Stimulated activated CD4-positive, alpha-beta T cell treated with anti-CD3 and anti-CD28 coated beads, Interleukin-4, amount 100 ng/mL, for 48 hours (primary cell): ENCODE measurements around the gene TRPM5.
A peak's percentile ranks its signal among the peaks of the same experiment; 100 is the strongest.

ENCODE experiments used
- DNase-seq, 2 donors: peaks; one replicate each; pipeline ENCODE4 v3.0.0-alpha.2; 2020; ENCODE audit warnings: low read depth in 2 of 2

TRPM5 gene

DNA sequence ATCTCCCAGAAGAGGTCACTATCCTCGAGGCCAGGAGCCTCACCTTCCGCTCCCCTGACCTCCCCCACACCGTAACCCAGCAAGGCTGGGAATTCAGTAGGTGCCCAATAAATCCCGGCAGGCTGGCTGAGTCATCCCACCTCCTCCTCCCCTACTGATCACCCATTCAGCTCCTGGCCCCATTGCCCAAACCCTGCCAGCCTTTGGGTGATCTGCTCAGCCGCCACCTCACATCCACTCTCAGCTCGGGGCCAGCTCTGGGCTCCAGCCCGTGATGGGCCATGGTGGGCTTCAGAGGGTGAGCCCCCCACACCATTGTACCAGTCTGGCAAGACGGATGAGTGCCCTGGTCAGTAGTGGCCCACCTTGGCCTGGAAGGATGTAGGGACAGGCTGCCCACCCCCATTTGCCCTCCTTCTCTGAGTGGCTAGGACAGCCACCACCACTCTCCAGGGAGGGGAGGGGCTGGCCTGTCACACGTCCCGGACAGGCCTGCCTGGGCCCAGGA, 8.2 kb downstream of the TRPM5 start:
- no peak for DNase-seq

DNA sequence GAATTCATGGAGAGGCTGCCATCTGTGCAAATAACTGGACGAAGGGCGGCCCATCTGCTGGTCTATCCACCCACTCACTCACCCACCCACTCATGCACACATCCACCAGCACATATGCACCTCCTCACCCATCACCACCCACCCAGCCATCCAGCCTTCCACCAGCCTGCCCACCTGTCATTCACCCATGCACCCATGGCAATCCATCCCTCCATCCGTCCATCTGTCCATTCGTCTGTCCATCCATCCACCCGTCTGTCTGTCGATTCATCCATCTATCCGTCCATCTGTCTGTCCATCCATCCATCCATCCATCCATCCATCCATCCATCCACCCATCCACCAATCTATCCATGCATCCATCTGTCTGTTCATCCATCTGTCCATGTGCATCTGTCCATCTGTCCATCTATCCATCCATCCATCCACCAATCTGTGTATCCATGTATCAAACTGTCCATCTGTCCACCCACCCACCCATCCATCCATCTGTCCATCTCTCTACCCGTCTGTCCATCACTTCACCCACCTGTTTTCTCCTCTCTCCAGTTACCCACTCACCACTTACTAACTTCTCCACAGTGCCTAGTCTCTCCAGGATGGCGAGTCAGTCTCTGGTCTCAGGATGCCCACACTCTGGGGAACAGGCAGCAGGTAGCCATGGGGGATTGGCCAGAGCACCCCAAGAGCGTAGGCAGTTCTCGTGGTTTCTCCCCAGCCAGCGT, 8.9 kb downstream of the TRPM5 start:
- DNase-seq, result no peak

DNA sequence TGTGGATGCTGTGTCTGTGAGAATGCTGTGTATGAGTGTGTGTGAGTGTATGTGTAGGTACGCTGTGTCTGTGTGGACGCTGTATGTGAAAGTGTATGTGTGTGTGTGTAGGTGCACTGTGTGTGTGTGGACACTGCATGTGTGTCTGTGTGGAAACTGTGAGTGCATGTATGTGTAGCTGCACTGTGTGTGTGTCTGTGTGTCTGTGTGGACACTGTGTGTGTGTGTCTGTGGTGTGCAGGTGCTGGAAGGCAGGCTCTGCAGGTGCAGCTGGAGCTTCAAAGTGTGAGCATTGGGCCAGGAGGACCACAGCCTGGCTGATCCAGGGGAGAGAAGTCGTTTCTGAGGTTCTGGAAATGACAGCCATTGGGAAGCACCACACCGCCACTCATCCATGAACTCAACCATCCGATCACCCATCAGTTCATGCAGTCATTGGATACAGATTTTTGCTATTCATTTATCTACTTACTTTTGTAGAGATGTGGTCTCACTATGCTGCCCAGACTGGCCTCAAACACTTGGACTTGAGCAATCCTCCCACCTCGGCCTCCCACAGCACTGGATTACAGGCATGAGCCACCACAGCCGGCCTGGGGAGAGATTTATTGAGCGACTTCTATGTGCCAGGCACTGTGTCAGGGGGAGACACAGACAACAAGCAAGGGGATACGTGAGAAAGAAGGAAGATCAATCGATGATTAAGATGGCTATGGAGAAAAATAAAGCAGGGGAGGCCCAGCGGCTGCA, 9.6 kb downstream of the TRPM5 start:
- DNase-seq, result no peak

GRCh38 chr11:2434008-2434407, 10.3 kb downstream of the TRPM5 start:
- DNase-seq, result no peak

DNA sequence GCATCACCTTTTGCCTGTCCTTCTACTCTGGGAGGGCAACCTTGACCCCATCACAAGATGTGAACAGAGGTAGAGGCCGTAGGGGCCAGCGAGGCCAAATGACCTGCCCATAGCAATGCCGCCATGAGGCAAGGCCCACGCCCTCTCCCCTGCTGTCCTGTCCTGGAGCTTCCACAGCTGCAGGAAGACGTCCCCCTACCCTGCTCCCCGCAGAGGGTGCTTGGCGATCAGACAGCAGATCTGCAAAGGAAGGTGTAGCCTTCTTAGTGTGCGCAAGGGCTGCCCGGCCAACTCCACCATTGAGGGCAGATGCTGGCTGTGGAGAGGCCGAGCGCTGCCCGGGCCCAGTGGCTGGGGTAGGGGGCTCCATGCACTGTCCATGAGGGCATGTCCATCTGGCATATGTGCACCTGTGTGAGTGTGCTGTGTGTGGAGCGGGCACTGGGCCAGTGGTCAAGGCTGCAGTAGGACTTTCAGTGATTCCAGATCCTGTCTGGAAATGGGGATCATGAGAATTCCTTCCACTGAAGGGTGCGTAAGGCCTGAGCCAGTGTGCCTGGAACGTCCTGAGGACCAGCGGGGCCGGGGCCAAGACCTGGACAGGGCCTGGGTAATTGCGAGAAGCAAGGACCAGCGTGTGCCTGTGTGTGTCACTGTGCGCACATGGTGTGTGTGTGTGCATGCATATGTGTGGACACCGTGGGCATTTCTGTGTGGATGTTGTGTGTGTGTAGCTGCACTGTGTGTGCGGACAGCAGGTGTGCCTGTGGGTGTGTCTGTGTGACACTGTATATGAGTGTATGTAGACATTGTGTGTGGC, 11.0 kb downstream of the TRPM5 start:
- DNase-seq, result no peak

- DNase-seq, result no peak
Measured at GRCh38 chr11:2432628-2433071, 11.7 kb downstream of the TRPM5 start.

- no peak for DNase-seq
Measured at GRCh38 chr11:2432171-2432621, 12.1 kb downstream of the TRPM5 start.

- no peak for DNase-seq
Measured at GRCh38 chr11:2431395-2431794, 12.9 kb downstream of the TRPM5 start.

GRCh38 chr11:2428322-2428795, 16.0 kb downstream of the TRPM5 start:
- DNase-seq, result peak; percentile 81 to 90

DNA sequence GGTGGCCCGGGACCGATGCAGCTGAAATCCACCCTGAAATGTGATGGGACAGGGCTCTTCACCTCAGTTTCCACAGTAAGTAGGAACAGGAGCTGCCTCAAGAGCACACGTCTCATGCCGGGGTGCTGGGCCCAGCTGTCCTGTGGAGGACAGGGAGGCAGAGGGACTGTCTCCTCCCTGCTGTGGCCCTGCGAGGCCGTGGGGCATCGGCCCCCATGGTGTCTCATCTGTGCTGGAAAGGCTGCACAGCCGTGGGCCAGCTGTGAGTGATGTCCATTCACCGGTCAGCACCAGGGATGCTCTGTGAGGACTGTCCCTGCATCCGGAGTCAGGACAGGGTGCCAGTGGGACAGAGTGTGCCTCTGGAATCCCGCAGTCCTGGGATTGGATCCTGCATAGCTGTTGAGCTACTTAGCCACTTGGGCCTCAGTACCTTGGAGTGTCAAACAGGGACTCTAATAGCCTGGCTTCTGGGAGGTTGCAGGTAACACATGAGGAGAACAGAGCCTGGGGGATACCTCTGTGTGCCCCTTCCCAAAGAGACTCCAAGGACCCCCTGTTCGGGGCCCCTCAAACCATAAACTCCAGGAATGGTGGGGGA, 16.5 kb downstream of the TRPM5 start:
- no peak for DNase-seq

- DNase-seq, result no peak
Measured at GRCh38 chr11:2426826-2427521, 17.3 kb downstream of the TRPM5 start.

- no peak for DNase-seq
Measured at GRCh38 chr11:2426221-2426620, 18.1 kb downstream of the TRPM5 start.

DNA sequence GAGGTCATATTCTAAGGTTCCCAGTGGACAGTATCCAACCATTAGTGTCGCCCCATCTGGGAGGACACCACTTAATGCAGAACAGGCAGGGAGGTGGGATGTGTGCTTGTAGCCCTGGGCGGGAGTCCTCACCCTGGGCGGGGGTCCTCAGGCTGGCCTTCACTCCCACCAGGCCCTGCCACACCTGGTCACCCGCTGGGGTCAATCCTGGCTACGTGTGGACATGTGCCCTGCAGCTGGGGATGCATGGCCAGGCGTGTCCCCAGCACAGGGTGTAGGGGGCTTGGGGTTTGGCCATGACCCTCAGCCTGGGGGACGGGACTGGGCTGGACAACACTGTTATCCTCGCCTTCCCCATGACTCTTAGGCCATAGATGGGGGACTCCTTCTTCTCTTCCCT, 18.8 kb downstream of the TRPM5 start:
- no peak for DNase-seq

DNA sequence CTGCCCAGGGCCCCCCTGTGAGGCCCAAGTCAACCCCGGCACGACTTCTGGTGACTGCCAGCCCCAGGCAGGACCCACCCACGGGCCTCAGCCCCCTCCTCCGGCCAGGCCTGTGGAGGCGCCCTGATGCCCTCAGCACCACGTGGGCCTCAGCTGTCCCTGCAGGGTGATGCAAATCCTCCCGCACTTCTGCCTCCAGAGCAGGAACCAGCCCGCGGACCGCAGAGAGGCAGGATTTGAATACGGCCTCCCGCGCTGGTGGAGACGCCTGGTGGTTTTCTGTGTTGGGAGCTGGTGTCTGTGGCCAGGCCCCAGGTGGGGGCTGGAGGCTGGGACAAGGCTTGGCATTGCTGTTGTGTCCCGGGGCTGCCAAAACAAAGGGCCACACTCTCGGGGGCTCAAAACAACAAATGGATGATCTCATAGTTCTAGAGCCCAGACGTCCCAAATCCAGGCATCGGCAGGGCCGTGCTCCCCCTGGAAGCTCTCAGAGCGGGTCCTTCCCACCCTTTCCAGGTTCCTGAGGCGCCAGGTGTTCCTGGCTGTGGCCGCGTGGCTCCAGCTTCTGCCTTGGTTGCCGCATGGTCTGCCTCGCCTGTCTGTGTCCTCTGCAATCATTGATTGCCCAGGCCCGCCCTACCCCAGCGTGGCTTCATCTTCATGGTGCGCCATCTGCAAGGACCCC, 19.4 kb downstream of the TRPM5 start:
- DNase-seq, result no peak

DNA sequence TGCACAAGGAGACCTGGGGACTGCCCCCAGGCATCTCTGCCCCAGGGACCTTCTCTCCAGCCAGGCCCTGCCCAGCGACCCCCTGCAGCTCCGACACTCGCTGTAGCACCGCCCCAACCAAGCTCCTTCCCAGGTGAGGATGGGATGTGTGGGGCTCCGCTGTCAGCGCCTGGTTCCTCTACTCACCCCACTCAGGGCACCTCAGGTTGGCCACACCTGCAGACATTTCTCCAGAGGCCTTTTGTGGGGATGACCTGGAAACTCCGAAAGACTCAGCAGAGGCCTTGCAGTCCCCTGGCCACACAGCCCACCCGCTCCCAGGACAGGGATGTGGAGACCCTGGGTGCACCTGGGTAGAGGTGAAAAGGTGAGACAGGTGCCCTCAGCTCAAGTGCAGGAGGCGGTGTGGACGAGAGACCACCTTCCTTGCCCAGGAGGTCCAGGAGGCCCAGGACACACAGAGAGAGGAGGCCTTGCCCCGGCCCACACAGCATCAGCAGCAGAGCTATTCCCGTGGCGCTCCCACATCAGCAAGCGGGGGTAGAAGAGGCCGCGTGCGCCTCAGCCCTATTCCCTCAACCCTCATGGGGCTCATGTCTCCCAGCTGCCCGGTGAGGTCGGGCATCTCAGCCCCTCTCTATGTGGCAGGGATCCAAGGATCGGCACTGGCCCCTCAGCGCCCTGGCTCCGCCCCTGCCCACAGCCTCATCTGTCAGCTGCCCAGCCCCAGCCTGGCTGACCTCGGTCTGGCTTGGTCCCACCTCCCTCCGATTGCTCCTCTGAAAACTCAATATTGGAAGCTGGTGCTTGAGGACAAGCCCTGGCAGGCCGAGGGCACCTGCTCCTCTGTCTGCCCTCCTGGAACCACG, 20.9 kb downstream of the TRPM5 start:
- no peak for DNase-seq

GRCh38 chr11:2422461-2423156, 21.7 kb downstream of the TRPM5 start:
- no peak for DNase-seq

DNA sequence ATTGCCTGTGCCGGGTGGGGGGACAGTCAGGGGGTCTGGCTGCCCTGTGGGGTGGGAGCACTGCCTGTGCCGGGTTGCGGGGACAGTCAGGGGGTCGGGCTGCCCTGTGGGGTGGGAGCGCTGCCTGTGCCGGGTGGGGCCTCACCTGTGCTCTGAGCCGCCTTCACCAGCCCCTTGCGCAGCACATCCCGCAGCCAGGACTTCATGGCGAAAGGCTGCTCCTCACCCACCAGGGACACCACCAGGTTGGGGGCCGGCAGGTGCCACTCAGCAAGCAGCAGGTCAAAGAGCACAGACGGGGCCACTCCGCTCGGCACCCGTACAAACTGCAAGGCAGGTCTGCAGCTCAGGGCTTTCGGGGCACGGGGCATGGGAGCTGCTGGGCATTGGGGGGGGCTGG, 22.3 kb downstream of the TRPM5 start:
- no peak for DNase-seq

DNA sequence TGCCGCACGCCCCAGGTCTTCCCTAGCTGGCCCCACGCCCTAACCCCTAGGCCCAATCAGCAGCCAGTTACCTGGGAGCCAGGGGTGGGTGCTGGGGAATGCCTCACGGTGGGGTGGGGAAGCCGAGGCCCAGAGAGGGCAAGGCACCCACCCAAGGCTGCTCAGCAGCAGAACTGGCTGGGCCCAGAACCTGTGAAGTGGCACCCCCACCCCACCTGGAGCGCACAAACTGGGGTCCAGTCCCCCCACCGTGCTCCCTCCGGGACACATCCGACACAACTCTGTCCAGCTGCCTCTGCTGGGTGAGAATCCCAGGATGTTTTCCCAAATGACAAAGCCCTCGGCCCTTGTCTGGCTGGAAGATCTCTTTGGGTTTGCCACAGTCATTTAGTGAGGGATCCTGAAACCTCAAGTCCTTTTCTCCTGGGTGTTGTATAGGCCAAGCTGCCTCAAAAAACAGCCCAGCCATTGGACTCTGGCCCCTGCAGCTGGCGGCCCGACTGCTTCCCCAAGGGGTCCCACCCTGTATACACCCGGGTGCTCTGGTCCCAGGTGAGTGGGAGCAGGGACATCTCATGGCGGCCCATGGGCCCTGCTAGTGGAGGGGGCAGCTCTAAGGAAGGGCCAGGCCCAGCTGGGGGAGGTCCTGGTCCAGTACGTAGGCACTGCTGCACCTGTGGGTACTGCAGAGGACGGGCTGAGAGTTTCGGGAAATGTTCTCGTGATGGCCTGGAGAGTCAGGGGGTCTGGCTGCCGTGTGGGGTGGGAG, 22.9 kb downstream of the TRPM5 start:
- no peak for DNase-seq
